HG03159 (cell line): ENCODE measurements around the gene ALKBH8.
"Not testable (repeated sequence)": the region's sequence is repeated elsewhere in the genome, so short reads cannot be mapped to it uniquely, and the experiment has no call there.

Source experiments
- ATAC-seq: cut with Tn5 transposase; IDR thresholded peaks from one replicate; pipeline ENCODE4 v1.9.1; 2021; ENCODE audit warnings: mild to moderate bottlenecking, moderate library complexity; ENCODE audit not compliant: unreplicated experiment

Gene ALKBH8

GRCh38 chr11:107508201-107508857 is 57.2 kb downstream of the ALKBH8 start:
- ATAC-seq: no peak

- ATAC-seq: no peak
These were observed 59.8 kb downstream of the ALKBH8 start for GRCh38 chr11:107505647-107506225.

GRCh38 chr11:107504981-107505380 is 60.6 kb downstream of the ALKBH8 start:
- ATAC-seq: no peak

- no peak for ATAC-seq
These were observed 63.8 kb downstream of the ALKBH8 start for GRCh38 chr11:107501713-107502112.

- ATAC-seq: not testable (repeated sequence)
These were observed 68.2 kb downstream of the ALKBH8 start for GRCh38 chr11:107497371-107497770.

GRCh38 chr11:107496011-107496410 is 69.5 kb downstream of the ALKBH8 start:
- ATAC-seq: no peak

- ATAC-seq: no peak
These were observed 71.5 kb downstream of the ALKBH8 start for GRCh38 chr11:107494055-107494454.

- ATAC-seq: no peak
These were observed 72.4 kb downstream of the ALKBH8 start for GRCh38 chr11:107493117-107493516.

- ATAC-seq: no peak
These were observed 74.7 kb downstream of the ALKBH8 start for GRCh38 chr11:107490836-107491235.

- ATAC-seq: no peak
These were observed 83.3 kb downstream of the ALKBH8 start for GRCh38 chr11:107482234-107482633.

GRCh38 chr11:107478922-107479321 is 86.6 kb downstream of the ALKBH8 start:
- ATAC-seq: no peak

- no peak for ATAC-seq
These were observed 87.7 kb downstream of the ALKBH8 start for GRCh38 chr11:107477820-107478219.

GRCh38 chr11:107473792-107474191 is 91.7 kb downstream of the ALKBH8 start:
- ATAC-seq: no peak

GRCh38 chr11:107472966-107473365 is 92.6 kb downstream of the ALKBH8 start:
- ATAC-seq: no peak

GRCh38 chr11:107468596-107468995 is 96.9 kb downstream of the ALKBH8 start:
- ATAC-seq: no peak

GRCh38 chr11:107467696-107468095 is 97.8 kb downstream of the ALKBH8 start:
- no peak for ATAC-seq

- ATAC-seq: not testable (repeated sequence)
These were observed 99.2 kb downstream of the ALKBH8 start for GRCh38 chr11:107466275-107466866.

GRCh38 chr11:107457558-107458271 is 107.8 kb downstream of the ALKBH8 start, which contains the start of gene CWF19L2:
Gene CWF19L2 (minus strand): TSS chr11:107457825. CDS start chr11:107457816, 9 bp downstream.
- ATAC-seq: peak; percentile 98

- ATAC-seq: peak; percentile 47
These were observed 108.4 kb downstream of the ALKBH8 start for GRCh38 chr11:107457205-107457557.

GRCh38 chr11:107453594-107454286 is 111.8 kb downstream of the ALKBH8 start:
- ATAC-seq: no peak
